Stimulated activated CD8-positive, alpha-beta memory T cell treated with anti-CD3 and anti-CD28 coated beads, Interleukin-4, amount 100 ng/mL, for 48 hours (primary cell): ENCODE data around the gene TEX22.

Experiments used
- DNase-seq: peaks from one replicate; pipeline ENCODE4 v3.0.0-alpha.2; 2020

TEX22 gene

DNA sequence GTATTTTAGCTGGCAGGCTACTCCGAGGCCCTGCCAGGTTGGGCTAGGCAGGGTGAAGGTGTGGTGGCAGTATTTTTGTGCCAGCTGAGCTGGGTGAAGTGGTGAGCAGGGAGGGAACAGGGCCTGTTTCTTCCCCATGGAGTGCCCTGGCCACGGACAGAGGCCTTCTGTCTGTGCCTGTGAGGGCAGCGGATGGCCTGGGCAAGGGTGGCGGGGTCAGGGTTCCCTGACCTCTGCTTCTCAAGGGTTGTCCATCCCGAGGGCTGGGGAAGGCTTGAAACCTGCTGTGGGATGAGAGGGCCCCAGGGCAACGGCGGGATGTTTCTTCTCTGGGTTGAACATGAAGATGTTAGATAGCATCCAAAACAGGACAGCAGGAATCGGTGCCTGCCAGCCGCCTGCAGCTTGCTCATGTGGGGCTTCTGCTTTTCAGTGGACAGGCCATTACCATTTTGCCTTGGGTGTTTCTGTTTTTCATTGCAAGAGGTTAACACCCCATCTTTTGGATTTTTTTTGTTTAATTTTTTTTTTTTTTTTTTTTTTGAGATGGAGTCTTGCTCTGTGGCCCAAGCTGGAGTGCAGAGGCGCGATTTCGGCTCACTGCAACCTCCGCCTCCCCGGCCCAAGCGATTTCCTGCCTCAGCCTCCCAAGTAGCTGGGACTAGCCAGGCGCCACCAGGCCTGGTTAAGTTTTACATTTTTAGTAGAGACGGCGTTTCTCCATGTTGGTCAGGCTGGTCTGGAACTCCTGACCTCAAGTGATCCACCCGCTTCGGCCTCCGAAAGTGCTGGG, 24.6 kb downstream of the TEX22 start:
- no peak for DNase-seq

GRCh38 chr14:105423488-105424195, 25.3 kb downstream of the TEX22 start:
- DNase-seq = no peak

- DNase-seq = no peak
Observed at GRCh38 chr14:105424861-105425260, 26.5 kb downstream of the TEX22 start.

- no peak for DNase-seq
Observed at GRCh38 chr14:105425823-105426247, 27.5 kb downstream of the TEX22 start.

GRCh38 chr14:105426416-105427130, 28.2 kb downstream of the TEX22 start:
- DNase-seq = no peak

DNA sequence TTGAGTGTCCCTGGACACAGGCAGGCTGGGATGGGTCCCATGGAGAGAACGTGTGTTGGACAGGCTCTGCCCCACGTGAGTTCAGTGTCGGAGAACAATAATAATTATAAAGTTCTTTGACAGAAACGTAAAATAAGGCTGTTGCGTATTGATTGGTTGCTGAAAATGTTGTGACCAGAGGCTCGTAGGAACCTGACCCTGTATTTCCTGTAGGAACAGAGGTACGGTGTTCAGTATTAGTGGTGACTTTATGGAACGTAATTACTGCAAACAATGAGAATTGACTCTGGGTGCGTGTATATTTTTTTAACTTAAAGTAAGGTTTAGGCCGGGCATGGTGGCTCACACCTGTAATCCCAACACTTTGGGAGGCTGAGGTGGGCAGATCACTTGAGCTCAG, 29.1 kb downstream of the TEX22 start:
- no peak for DNase-seq

DNA sequence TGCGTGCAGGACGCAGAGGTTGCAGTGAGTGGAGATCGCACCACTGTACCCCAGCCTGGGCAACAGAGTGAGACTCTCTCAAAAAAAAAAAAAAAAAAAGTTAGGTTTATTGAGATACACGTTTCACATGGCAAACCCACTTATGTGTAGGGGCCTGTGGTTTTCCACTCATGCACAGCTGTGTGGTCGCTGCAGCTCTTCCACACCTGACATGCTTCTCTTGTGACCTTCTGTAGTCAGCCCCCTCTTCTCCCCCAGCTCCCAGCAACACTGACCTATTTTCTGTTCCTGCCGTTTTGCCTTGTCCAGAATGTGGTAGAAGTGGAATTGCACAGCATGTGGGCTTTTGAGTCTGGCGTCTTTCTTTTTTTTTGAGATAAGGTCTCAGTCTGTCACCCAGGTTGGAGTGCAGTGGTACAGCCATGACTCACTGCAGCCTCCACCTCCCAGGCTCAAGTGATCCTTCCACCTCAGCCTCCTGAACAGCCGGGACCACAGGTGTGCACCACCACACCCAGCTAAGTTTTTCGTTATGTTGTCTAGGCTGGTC, 29.7 kb downstream of the TEX22 start:
- no peak for DNase-seq

DNA sequence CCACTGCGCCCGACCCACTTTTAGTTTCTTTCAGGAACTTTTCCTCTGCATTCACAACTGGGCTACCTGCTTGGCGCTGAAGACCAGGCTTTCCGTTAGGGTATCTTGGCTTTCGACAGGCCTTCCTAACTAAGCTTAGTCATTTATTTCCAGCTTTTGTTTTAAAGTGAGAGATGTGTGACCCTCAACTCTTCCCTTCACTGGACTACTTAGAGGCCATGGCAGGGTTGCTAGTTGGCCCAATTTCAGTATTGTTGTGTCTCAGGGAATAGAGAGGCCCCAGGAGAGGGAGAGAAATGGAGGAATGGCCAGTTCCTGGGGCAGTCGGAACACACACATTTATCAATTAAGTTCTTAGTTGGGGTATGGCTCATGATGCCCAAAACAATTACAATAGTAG, 31.7 kb downstream of the TEX22 start:
- DNase-seq = no peak

DNA sequence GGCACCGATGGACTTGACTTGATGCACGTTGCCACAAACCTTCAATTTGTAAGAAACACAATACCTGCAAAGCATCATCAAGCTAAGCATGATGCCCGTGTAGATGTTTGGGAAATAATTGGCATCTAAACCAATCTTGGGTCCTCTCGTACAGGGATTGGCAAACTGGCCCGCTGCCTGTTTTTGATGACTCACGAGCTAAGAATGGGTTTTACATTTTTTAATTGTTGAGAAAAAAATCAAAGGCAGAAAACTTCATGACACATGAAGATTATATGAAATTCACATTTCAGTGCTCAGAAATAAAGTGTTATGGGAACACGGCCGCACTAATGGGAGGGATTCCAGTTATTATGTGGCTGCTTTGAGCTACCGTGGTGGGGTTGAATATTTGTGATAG, 32.2 kb downstream of the TEX22 start:
- no peak for DNase-seq

GRCh38 chr14:105431256-105431655, 32.9 kb downstream of the TEX22 start:
- no peak for DNase-seq

DNA sequence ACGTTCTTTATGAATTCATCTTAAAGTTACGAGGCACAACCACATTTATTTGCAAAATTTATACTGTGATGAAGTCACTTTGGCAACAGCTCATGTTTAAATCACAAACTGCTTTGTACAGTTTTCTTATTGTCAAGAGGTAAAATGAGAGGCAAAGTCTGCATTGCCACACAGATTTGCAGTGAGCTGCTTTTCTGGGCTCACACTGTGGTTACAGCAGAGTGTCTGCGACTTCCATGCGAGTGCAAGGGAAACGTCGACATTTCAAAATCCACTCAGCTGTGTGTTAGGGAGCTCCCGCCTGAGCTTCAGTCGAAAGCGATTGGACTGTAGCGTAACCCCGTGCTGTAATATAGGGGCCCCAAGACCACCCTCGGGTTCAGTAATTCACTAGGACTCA, 34.3 kb downstream of the TEX22 start:
- DNase-seq = no peak

DNA sequence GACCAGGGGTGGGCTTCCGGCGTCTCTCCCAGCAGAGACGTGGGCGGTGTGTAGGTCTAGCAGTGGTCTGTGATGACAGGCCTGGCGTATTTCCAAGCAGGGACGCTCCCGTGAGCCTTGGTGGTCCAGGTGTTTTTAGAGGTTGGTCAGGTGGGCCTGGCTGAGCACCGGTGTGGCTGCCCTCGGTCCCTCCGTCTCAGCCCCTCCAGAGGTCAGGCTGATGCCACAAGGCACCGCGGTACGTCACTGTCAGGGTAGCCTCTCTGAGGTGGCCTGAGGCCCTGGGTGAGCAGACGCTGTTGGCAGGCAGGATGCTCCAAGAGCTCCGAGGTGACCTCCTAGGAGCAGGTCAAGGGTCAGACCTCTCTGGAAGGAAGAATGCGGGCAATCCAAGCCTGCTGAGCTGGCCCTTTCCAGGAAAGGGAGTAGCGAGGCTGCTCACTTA, 34.8 kb downstream of the TEX22 start:
- DNase-seq = no peak

- no peak for DNase-seq
Observed at GRCh38 chr14:105436402-105436801, 38.1 kb downstream of the TEX22 start.

- DNase-seq = no peak
Observed at GRCh38 chr14:105436891-105437722, 38.8 kb downstream of the TEX22 start.

GRCh38 chr14:105437723-105438500, 39.6 kb downstream of the TEX22 start:
- no peak for DNase-seq

- no peak for DNase-seq
Observed at GRCh38 chr14:105439179-105439578, 40.8 kb downstream of the TEX22 start.

DNA sequence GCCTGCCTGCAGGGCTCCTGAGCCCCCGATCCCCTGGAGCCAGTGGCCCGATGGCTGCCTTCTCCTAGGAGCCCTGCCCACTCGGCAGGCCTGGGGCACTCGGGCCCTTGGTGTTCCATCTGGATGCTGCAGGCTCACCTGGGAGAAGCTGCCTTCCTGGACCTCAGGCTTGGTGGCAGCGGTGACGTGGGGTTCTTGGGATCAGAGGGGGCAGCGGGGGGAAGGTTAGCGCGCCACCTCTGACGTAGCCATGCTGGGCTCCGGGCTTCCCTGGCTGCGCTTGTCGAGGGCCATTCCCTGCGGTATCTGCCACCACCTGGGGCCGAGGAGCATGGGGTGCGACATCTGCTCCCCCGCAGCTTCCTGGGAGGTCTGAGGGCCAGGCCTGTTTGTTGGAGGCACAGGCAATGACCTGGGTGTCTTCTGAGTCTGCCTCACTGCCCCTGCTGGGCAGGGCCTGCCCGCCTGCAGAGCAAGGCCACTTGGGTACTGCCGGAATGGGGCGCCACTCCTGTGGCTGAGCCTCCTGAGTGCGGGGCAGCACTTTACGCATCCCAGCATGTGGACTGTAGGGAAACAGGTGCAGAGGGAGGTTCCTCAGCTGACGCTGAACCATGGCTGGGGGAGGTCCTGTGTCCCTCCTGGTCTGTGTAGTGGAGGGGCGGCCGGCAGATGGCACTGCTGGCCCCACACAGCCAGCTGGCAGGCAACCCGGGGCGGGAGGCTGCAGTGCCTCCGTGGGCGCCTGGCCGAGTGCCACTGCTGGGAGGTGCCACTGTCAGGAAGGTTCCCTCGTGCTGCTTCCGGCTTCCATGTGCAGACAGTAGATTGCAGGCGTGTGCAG, 41.6 kb downstream of the TEX22 start:
- DNase-seq = no peak

GRCh38 chr14:105440554-105440900, 42.2 kb downstream of the TEX22 start:
- no peak for DNase-seq

GRCh38 chr14:105440992-105441391, 42.7 kb downstream of the TEX22 start:
- DNase-seq = no peak

GRCh38 chr14:105442125-105442524, 43.8 kb downstream of the TEX22 start:
- DNase-seq = no peak

- no peak for DNase-seq
Observed at GRCh38 chr14:105442834-105443233, 44.5 kb downstream of the TEX22 start.
